HCT116 (cell line): Measurements from ENCODE around the gene TRPC6. TPM values are rescaled to one million over a fixed set of nuclear protein-coding genes. Genes with fewer than 3 reads are reported as not detected.

Experiments
- ATAC-seq: fragments of 200-7000 bp; cut with Tn5 transposase; 2 replicates; pipeline ENCODE4 v1.9.1; 2020; ENCODE audit warnings: mild to moderate bottlenecking, moderate library complexity
- BruUV-seq: library from RNA; stranded (reverse); fragments of 400-500 nt; replicated peaks from 2 replicates; lab custom pipeline; 2021; lab: Mats Ljungman, UMichigan
- CTCF ChIA-PET: fragments of 300-600 bp; sonication (Branson Sonifier 250); formaldehyde crosslinking; loops from one replicate; lab custom pipeline; 2021; ENCODE audit warnings: antibody characterized with exemption; lab: Charles Lee
- POLR2A ChIA-PET: fragments of 300-600, 350-600 bp; sonication (Branson Sonifier 250); formaldehyde crosslinking; loops from one replicate; lab custom pipeline; 2021; ENCODE audit warnings: antibody characterized with exemption; lab: Charles Lee
- RAD21 ChIA-PET, 2 experiments: fragments of 300-600 bp; sonication (Branson Sonifier 250); formaldehyde crosslinking; loops; one replicate each; lab custom pipeline; 2023; ENCODE audit warnings: low total read pairs in 2 of 2; ENCODE audit not compliant: uncharacterized antibody in 2 of 2, unreplicated experiment in 2 of 2, low non-redundant PET in 1 of 2; lab: Charles Lee
- DNase-seq: peaks from one replicate; pipeline ENCODE4 v3.0.0-alpha.2; 2010; ENCODE audit warnings: low read depth, low spot score
- H2AFZ ChIP-seq: fragments of 200-600 bp; shearing (Covaris generic), sonication (generic); 2 replicates; pipeline ENCODE4 v1.6.1; 2017; ENCODE audit warnings: low read depth, mixed run types, mixed read lengths, antibody characterized with exemption, low read length; ENCODE audit not compliant: poor library complexity, severe bottlenecking
- H3K27ac ChIP-seq: 2 replicates; pipeline ENCODE4 v1.5.1; 2012; ENCODE audit warnings: low read depth, low read length
- H3K27me3 ChIP-seq: fragments of 200-600 bp; sonication (generic); 2 replicates; pipeline ENCODE4 v1.6.1; 2016; ENCODE audit warnings: mixed run types, low read length, mixed read lengths; ENCODE audit not compliant: insufficient read depth
- H3K36me3 ChIP-seq, 2 experiments: fragments of 200-500 bp in 1 of 2; fragments of 200-600 bp in 1 of 2; sonication (Bioruptor generic) in 1 of 2; sonication (generic) in 1 of 2; 2 replicates each; pipeline versions ENCODE4 v1.5.1 to v1.6.1; 2014 to 2016; ENCODE audit warnings: low read length in 2 of 2, inconsistent platforms in 1 of 2, mixed read lengths in 1 of 2, mixed run types in 1 of 2; ENCODE audit not compliant: insufficient read depth in 2 of 2, control insufficient read depth in 1 of 2
- H3K4me1 ChIP-seq, 2 experiments: fragments of 200-600 bp in 1 of 2; sonication (generic) in 1 of 2; 2 replicates each; pipeline versions ENCODE4 v1.5.1 to v1.6.1; 2012 to 2017; ENCODE audit warnings: low read length in 2 of 2, inconsistent platforms in 1 of 2, mild to moderate bottlenecking in 1 of 2, mixed read lengths in 1 of 2, mixed run types in 1 of 2, moderate library complexity in 1 of 2; ENCODE audit not compliant: insufficient read depth in 2 of 2, control insufficient read depth in 1 of 2
- H3K4me2 ChIP-seq: fragments of 200-600 bp; sonication (generic); 2 replicates; pipeline ENCODE4 v1.6.1; 2017; ENCODE audit warnings: mixed run types, low read length, mixed read lengths
- H3K4me3 ChIP-seq, 2 experiments: fragments of 200-600 bp in 1 of 2; sonication (generic) in 1 of 2; replicated peaks in 1 of 2; 2 replicates each; pipeline ENCODE4 v1.5.1; 2011 to 2016; ENCODE audit warnings: low read length in 2 of 2, control low read depth in 1 of 2, low read depth in 1 of 2, mild to moderate bottlenecking in 1 of 2, mixed read lengths in 1 of 2, mixed run types in 1 of 2
- H3K79me2 ChIP-seq: fragments of 200-600 bp; sonication (generic); 2 replicates; pipeline ENCODE4 v1.6.1; 2017; ENCODE audit warnings: mild to moderate bottlenecking, mixed run types, low read length, moderate library complexity, mixed read lengths; ENCODE audit not compliant: insufficient read depth
- H3K9ac ChIP-seq: fragments of 200-600 bp; sonication (generic); 2 replicates; pipeline ENCODE4 v1.6.1; 2016; ENCODE audit warnings: low read length, mixed read lengths
- H3K9me2 ChIP-seq: fragments of 200-600 bp; sonication (generic), shearing (Covaris generic); 2 replicates; pipeline ENCODE4 v1.6.1; 2017; ENCODE audit warnings: mixed run types, mild to moderate bottlenecking, moderate library complexity; ENCODE audit not compliant: insufficient read depth
- H3K9me3 ChIP-seq, 2 experiments: fragments of 200-500 bp in 1 of 2; fragments of 200-600 bp in 1 of 2; sonication (Bioruptor generic) in 1 of 2; sonication (generic) in 1 of 2; 2 replicates each; pipeline ENCODE4 v1.6.1; 2014 to 2017; ENCODE audit warnings: low read length in 2 of 2, mixed read lengths in 2 of 2, inconsistent platforms in 1 of 2, low read depth in 1 of 2, mild to moderate bottlenecking in 1 of 2, mixed run types in 1 of 2, moderate library complexity in 1 of 2; ENCODE audit not compliant: control insufficient read depth in 1 of 2, insufficient read depth in 1 of 2
- H4K20me1 ChIP-seq: fragments of 200-600 bp; sonication (generic), shearing (Covaris generic); 2 replicates; pipeline ENCODE4 v1.6.1; 2017; ENCODE audit warnings: mixed run types, mild to moderate bottlenecking, moderate library complexity; ENCODE audit not compliant: insufficient read depth
- CBX3 ChIP-seq: IDR thresholded peaks from 2 replicates; pipeline ENCODE4 v1.6.1; 2012; ENCODE audit warnings: low read depth
- CEBPB ChIP-seq: IDR thresholded peaks from 2 replicates; pipeline ENCODE4 v1.6.1; 2012; ENCODE audit warnings: low read depth
- CTCF ChIP-seq, 3 experiments: fragments of 200-600 bp in 1 of 3; sonication (generic) in 1 of 3; IDR thresholded peaks in 2 of 3; conservative IDR thresholded peaks in 1 of 3; 2 replicates each; pipeline ENCODE4 v1.5.1; 2012 to 2017; ENCODE audit warnings: low read depth in 2 of 3, low read length in 2 of 3, antibody characterized with exemption in 1 of 3, borderline replicate concordance in 1 of 3, control low read depth in 1 of 3, mild to moderate bottlenecking in 1 of 3, mixed read lengths in 1 of 3, mixed run types in 1 of 3, moderate library complexity in 1 of 3; ENCODE audit not compliant: insufficient read depth in 1 of 3
- EGR1 ChIP-seq: IDR thresholded peaks from 2 replicates; pipeline ENCODE4 v1.6.1; 2012; ENCODE audit warnings: low read depth
- ELF1 ChIP-seq: IDR thresholded peaks from 2 replicates; pipeline ENCODE4 v1.6.1; 2012; ENCODE audit warnings: low read depth, borderline replicate concordance
- EZH2phosphoT487 ChIP-seq: fragments of 200-600 bp; IDR thresholded peaks from 2 replicates; pipeline ENCODE4 v1.6.1; 2018; ENCODE audit warnings: antibody characterized with exemption, borderline replicate concordance
- JUND ChIP-seq: IDR thresholded peaks from 2 replicates; pipeline ENCODE4 v1.6.1; 2012
- POLR2A ChIP-seq: IDR thresholded peaks from 2 replicates; pipeline ENCODE4 v1.7.0; 2011; ENCODE audit warnings: borderline replicate concordance; ENCODE audit not compliant: insufficient read depth, insufficient read length; ENCODE audit errors: extremely low read depth
- POLR2AphosphoS5 ChIP-seq: IDR thresholded peaks from 2 replicates; pipeline ENCODE4 v1.6.1; 2011; ENCODE audit warnings: mild to moderate bottlenecking, low read depth, low read length, moderate library complexity
- RAD21 ChIP-seq: IDR thresholded peaks from 2 replicates; pipeline ENCODE4 v1.6.1; 2012; ENCODE audit warnings: low read depth, mild to moderate bottlenecking
- REST ChIP-seq: IDR thresholded peaks from 2 replicates; pipeline ENCODE4 v1.6.1; 2012; ENCODE audit warnings: low read depth
- SIN3A ChIP-seq: IDR thresholded peaks from 2 replicates; pipeline ENCODE4 v1.6.1; 2012; ENCODE audit warnings: low read depth
- SP1 ChIP-seq: IDR thresholded peaks from 2 replicates; pipeline ENCODE4 v1.6.1; 2012; ENCODE audit warnings: low read depth
- SRF ChIP-seq: IDR thresholded peaks from 2 replicates; pipeline ENCODE4 v1.6.1; 2012; ENCODE audit warnings: low read depth
- YY1 ChIP-seq: IDR thresholded peaks from 2 replicates; pipeline ENCODE4 v1.6.1; 2011; ENCODE audit warnings: low read length, low read depth, moderate library complexity, mild to moderate bottlenecking; ENCODE audit not compliant: insufficient replicate concordance; ENCODE audit errors: extremely low read depth
- ZNF274 ChIP-seq: fragments of 200-500 bp; sonication (Bioruptor generic); IDR thresholded peaks from 2 replicates; pipeline ENCODE4 v1.6.1; 2014; ENCODE audit warnings: mild to moderate bottlenecking, low read depth, low read length, inconsistent platforms
- intact Hi-C: fragments of 100-400 bp; cut with micrococcal nuclease; formaldehyde crosslinking; loops from 2 replicates; pipeline ENCODE4 v1.10.0; 2022
- total RNA-seq: library from RNA; stranded (reverse); gene quantifications from one replicate; pipeline ENCODE4 v1.2.1, GENCODE V29; 2021; ENCODE audit not compliant: unreplicated experiment
- TF ChIP-seq, protein P1 (sequence below): IDR thresholded peaks from 2 replicates; pipeline ENCODE4 v1.6.1; 2012
- TF ChIP-seq, protein P2 (sequence below): IDR thresholded peaks from 2 replicates; pipeline ENCODE4 v1.6.1; 2011; ENCODE audit warnings: mild to moderate bottlenecking, low read length, moderate library complexity; ENCODE audit not compliant: insufficient replicate concordance; ENCODE audit errors: extremely low read depth

The TRPC6 gene
- total RNA-seq, 1 experiment from 2014 or later: not detected

- intact Hi-C loops: no loop called here
- no peaks in the 10 kb centered on the region for H3K9me2 ChIP-seq
- RAD21 ChIA-PET: no interaction called here
- CTCF ChIA-PET: no interaction called here
- TF ChIP-seq, protein P1, sequence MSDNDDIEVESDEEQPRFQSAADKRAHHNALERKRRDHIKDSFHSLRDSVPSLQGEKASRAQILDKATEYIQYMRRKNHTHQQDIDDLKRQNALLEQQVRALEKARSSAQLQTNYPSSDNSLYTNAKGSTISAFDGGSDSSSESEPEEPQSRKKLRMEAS: no peak
- TF ChIP-seq CBX3: no peak
- TF ChIP-seq SIN3A: no peak
- no peak for TF ChIP-seq CEBPB
- TF ChIP-seq REST: no peak
- no peak for TF ChIP-seq SP1
- no peak for TF ChIP-seq POLR2AphosphoS5
- no peak for TF ChIP-seq EGR1
- TF ChIP-seq ELF1: no peak
- TF ChIP-seq, protein P2, sequence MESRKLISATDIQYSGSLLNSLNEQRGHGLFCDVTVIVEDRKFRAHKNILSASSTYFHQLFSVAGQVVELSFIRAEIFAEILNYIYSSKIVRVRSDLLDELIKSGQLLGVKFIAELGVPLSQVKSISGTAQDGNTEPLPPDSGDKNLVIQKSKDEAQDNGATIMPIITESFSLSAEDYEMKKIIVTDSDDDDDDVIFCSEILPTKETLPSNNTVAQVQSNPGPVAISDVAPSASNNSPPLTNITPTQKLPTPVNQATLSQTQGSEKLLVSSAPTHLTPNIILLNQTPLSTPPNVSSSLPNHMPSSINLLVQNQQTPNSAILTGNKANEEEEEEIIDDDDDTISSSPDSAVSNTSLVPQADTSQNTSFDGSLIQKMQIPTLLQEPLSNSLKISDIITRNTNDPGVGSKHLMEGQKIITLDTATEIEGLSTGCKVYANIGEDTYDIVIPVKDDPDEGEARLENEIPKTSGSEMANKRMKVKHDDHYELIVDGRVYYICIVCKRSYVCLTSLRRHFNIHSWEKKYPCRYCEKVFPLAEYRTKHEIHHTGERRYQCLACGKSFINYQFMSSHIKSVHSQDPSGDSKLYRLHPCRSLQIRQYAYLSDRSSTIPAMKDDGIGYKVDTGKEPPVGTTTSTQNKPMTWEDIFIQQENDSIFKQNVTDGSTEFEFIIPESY: no peak
- TF ChIP-seq YY1: no peak
- TF ChIP-seq ZNF274: no peak
- TF ChIP-seq RAD21: no peak
- TF ChIP-seq POLR2A: no peak
- TF ChIP-seq EZH2phosphoT487: no peak
- no peak for TF ChIP-seq JUND
- TF ChIP-seq CTCF (IDR thresholded peaks at IDR 0.05 in 2 of 3, conservative IDR thresholded peaks at IDR 0.05 in 1 of 3; ENCODE audit: borderline replicate concordance in 1 of 3, insufficient read depth in 1 of 3, low read depth in 2 of 3, low read length in 2 of 3): no peak
- TF ChIP-seq SRF: no peak
- TF ChIP-seq, all 23 proteins: peak for 0
- Histone ChIP-seq H3K9ac (no peak overlapping the region), H3K36me3 (no peaks in the 10 kb centered on the region), H3K27ac (no peak overlapping the region), H3K4me1 (peaks cover 2 to 26% of the 10 kb centered on the region in 2 experiments; a peak in 3 of 4 replicates), H3K4me2 (no peak overlapping the region), H2AFZ (no peak overlapping the region), H3K79me2 (no peaks in the 10 kb centered on the region), H3K9me3 (no peaks in the 10 kb centered on the region), H3K4me3 (no peak overlapping the region), H3K27me3 (no peaks in the 10 kb centered on the region), H4K20me1 (no peaks in the 10 kb centered on the region)
- ATAC-seq (no peak), DNase-seq (no peak)
- POLR2A ChIA-PET: no interaction called here
- no TSS peak for BruUV-seq
Observed at GRCh38 chr11:101441747-101442146, 142.1 kb downstream of the TRPC6 start.
